ENCODE data around the gene KCNT2.

The KCNT2 gene

DNA sequence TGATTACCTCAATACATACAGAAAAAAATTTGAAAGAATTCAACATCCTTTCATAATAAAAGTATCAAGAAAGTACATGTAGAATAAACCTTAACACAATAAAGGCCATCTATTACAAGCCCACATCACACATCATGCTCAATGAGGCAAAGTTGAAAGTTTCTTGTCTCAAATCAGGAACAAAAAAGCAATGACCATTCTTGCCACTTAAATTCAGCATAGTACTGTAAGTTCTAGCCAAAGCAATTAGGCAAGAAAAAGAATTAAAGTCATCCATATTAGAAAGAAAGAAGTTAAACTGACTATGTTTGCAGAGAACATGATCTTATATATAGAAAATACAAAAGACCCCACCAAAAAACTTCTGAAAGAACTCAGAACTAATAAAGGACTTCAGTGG lies 44.5 kb downstream of the KCNT2 start:
- no peaks in the 10 kb centered on the region for H3K27me3 ChIP-seq (replicated peaks; ENCODE audit: control insufficient read depth, insufficient read depth, low read length)
- no peak for DNase-seq (ENCODE audit: extremely low read depth, insufficient read length)
- no peak overlapping the region for H3K4me3 ChIP-seq (replicated peaks; ENCODE audit: low read depth, low read length)
- TF ChIP-seq, protein P1, sequence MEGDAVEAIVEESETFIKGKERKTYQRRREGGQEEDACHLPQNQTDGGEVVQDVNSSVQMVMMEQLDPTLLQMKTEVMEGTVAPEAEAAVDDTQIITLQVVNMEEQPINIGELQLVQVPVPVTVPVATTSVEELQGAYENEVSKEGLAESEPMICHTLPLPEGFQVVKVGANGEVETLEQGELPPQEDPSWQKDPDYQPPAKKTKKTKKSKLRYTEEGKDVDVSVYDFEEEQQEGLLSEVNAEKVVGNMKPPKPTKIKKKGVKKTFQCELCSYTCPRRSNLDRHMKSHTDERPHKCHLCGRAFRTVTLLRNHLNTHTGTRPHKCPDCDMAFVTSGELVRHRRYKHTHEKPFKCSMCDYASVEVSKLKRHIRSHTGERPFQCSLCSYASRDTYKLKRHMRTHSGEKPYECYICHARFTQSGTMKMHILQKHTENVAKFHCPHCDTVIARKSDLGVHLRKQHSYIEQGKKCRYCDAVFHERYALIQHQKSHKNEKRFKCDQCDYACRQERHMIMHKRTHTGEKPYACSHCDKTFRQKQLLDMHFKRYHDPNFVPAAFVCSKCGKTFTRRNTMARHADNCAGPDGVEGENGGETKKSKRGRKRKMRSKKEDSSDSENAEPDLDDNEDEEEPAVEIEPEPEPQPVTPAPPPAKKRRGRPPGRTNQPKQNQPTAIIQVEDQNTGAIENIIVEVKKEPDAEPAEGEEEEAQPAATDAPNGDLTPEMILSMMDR (IDR thresholded peaks at IDR 0.05; ENCODE audit: insufficient read depth, low read length, poor library complexity, severe bottlenecking), result no peak
- H3K36me3 ChIP-seq (ENCODE audit: control insufficient read depth, insufficient read depth, low read length), result no peaks in the 10 kb centered on the region

DNA sequence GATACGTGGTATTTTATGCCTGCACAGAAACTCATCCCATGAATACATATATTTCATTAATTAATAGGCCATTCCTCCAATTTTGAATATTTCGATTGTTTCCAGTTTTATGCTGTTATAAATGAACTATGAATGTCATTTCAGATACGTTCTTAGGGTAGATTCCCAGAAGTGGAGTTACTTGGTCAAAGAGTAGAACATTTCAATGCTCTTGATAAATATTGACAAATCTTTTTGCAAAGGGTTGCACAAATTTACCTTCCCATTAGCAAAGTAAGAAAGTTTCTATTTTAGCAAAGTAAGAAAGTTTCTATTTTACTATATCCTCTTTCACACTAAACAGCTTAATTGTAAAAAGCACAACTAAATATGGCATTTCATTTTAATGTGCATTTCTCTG lies 48.9 kb downstream of the KCNT2 start:
- TF ChIP-seq, protein P1 (IDR thresholded peaks at IDR 0.05; ENCODE audit: insufficient read depth, low read length, poor library complexity, severe bottlenecking), result no peak
- DNase-seq (ENCODE audit: extremely low read depth, insufficient read length), result no peak
- H3K4me3 ChIP-seq (replicated peaks; ENCODE audit: low read depth, low read length), result no peak overlapping the region
- no peaks in the 10 kb centered on the region for H3K36me3 ChIP-seq (ENCODE audit: control insufficient read depth, insufficient read depth, low read length)
- no peaks in the 10 kb centered on the region for H3K27me3 ChIP-seq (replicated peaks; ENCODE audit: control insufficient read depth, insufficient read depth, low read length)

DNA sequence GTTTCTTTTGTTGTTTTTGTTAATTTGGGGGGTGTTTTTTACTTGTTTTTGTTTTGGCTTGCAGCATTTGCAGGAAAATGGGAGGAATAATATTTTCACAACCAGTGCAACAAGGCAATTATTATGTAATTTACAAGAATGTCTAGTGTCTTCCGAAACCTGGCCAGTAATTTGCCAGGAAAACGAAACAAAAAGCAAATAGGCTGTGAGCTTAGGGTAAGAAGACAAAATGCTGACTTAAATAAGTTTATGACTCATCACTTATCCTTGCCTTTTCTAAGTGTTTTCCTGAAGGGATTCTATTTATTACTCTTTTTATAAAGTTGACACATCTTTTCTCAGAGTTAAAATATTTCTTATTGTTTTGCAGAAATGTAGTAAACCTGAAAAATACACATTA lies 49.8 kb downstream of the KCNT2 start:
- H3K36me3 ChIP-seq (ENCODE audit: control insufficient read depth, insufficient read depth, low read length), result no peaks in the 10 kb centered on the region
- no peak for DNase-seq (ENCODE audit: extremely low read depth, insufficient read length)
- H3K27me3 ChIP-seq (replicated peaks; ENCODE audit: control insufficient read depth, insufficient read depth, low read length), result no peaks in the 10 kb centered on the region
- TF ChIP-seq, protein P1 (IDR thresholded peaks at IDR 0.05; ENCODE audit: insufficient read depth, low read length, poor library complexity, severe bottlenecking), result no peak
- H3K4me3 ChIP-seq (replicated peaks; ENCODE audit: low read depth, low read length), result no peak overlapping the region

DNA sequence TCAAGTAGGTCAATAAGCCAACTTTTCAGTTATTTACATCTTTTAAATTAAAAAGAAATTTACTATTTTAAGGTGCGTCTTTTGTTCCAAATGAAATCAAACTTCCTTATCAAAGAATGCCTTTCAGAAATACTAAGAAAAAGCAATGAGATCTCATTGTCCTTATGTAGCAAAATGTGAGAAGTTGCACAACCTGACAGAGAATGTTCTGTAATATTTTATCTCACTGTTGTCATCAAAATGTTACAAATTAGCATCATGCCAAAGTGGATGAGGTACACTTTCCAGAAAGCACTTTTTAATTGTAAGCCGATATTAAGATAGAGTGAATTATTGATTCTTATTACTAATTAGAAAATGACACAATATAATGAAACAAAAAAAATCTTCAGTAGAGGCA lies 50.4 kb downstream of the KCNT2 start:
- no peak overlapping the region for H3K4me3 ChIP-seq (replicated peaks; ENCODE audit: low read depth, low read length)
- TF ChIP-seq, protein P1 (IDR thresholded peaks at IDR 0.05; ENCODE audit: insufficient read depth, low read length, poor library complexity, severe bottlenecking), result no peak
- no peaks in the 10 kb centered on the region for H3K36me3 ChIP-seq (ENCODE audit: control insufficient read depth, insufficient read depth, low read length)
- DNase-seq (ENCODE audit: extremely low read depth, insufficient read length), result no peak
- no peaks in the 10 kb centered on the region for H3K27me3 ChIP-seq (replicated peaks; ENCODE audit: control insufficient read depth, insufficient read depth, low read length)

DNA sequence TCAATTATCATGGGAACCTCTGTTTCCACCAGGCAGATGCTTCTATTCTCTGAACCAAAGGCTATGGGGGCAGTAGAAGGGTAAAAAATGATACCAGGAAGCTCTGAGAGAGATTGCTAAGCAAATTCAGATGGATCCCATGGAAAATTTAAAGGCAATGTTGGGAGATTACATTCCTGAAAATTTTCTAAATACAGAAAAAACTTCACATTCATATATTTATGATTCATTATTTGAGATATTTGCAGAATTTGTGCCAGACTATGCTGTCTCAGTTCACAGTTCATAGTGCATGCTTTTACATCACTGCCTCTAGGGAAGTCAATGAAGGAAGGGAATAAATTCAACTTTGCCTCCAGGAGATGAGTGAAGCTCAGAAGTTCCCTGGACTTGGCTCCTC lies 57.5 kb downstream of the KCNT2 start:
- DNase-seq (ENCODE audit: extremely low read depth, insufficient read length), result no peak
- Histone ChIP-seq H3K36me3 (ENCODE audit: control insufficient read depth, insufficient read depth, low read length) (no peaks in the 10 kb centered on the region), H3K4me3 (replicated peaks; ENCODE audit: low read depth, low read length) (no peak overlapping the region), H3K27me3 (replicated peaks; ENCODE audit: control insufficient read depth, insufficient read depth, low read length) (no peaks in the 10 kb centered on the region)
- TF ChIP-seq, protein P1 (IDR thresholded peaks at IDR 0.05; ENCODE audit: insufficient read depth, low read length, poor library complexity, severe bottlenecking), result no peak

Data from GM06990 (cell line).